Stromal cell of bone marrow (primary cell): Measurements from ENCODE around the gene PARP15.

Experiments used
- DNase-seq: peaks from one replicate; pipeline ENCODE4 v3.0.0-alpha.2; 2012; ENCODE audit warnings: low read depth

The PARP15 gene

GRCh38 chr3:122572940-122573412 lies 4.5 kb upstream of the PARP15 start:
- peak; percentile 64 for DNase-seq

DNA sequence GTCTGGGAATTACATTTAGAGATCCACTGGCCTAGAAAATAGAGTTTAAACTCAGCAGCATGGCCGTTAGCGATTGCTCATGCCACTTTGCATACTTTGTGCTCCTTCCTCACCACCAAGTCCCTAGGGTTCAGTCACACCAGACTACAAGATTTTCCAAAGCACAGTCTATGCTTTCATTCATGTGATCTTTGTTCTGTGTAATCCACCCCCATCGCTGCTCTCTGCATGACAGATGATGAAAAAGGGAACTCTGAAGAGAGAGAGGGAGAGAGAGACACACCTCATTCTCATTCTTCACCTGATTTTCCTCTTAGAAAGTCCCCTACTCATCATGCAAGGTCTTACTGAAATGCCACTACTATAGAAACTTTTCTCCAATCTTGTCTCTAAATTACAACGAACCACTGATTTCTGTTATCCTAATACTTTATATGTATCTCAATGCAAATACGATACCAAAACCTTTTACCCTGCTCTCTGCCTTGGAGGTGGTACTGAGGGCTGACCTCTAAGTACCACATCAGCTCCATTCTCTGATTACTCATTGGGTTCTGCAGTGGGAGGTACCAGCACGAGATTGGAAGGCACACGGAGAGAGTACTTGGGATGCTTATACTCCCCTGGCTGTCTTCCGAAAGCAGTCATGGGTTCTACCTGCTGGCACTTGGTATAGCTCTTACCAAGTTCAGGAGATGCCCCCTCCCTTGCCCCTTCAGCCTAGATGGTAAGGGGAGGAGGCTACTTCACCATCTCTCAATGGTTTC lies 1.1 kb upstream of the PARP15 start:
- peak; percentile 63 for DNase-seq

GRCh38 chr3:122578069-122578740 lies 755 bp downstream of the PARP15 start:
- DNase-seq: no peak

DNA sequence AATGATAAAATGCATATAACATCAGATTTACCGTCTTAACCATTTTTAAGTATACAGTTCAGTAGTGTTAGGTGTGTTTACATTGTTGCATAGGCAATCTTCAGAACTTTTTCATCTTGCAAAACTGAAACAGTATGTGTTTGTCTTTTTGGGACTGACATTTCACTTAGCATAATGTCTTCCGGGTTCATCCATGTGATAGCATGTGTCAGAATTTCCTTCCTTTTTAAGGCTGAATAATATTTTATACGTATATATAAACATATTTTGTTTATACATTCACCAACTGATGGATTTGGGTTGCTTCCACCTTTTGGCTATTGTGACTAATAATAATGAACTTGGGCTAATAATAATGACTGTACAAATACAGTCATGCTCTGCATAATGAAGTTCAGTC lies 3.0 kb downstream of the PARP15 start:
- DNase-seq: no peak

DNA sequence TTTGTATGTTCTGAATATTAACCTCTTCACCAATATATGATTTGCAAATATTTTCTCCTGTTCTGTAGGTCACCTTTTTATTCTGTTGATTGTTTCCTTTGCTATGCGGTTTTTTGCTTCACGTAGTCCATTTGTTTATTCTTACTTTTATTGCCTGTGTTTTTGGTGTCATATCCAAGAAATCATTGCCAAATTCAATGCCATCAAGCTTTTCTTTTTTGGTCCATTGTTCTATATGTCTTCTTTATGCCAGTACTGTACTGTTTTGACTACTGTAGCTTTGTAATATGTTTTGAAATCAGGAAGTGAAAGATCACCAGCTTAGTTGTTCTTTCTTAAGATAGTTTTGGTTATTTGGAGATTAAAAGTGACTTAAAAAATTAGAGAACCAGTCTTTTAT lies 4.2 kb downstream of the PARP15 start:
- DNase-seq: no peak

DNA sequence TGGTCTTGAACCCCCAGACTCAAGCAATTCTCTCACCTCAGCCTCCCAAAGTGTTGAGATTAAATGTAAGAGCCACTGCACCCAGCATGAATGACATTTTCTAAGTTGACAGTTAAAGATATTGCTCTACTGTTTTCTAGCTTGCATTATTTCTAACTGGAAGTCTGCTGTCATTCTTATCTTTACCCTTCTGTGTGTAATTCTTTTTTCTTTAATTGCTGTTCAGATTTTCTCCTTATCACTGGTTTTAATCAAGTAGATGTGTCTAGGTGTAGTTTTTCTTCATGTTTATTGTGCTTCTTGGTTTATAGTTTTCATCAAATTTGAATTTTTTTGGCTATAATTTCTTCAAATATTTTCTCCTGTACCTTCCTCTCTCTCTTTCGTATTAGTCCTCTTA lies 4.9 kb downstream of the PARP15 start:
- DNase-seq: no peak

GRCh38 chr3:122586098-122586497 lies 8.6 kb downstream of the PARP15 start:
- no peak for DNase-seq

GRCh38 chr3:122586773-122587485 lies 9.5 kb downstream of the PARP15 start:
- DNase-seq: no peak

GRCh38 chr3:122587572-122587971 lies 10.1 kb downstream of the PARP15 start:
- no peak for DNase-seq

GRCh38 chr3:122589297-122589696 lies 11.8 kb downstream of the PARP15 start:
- DNase-seq: no peak

- DNase-seq: no peak
These were observed 13.2 kb downstream of the PARP15 start for GRCh38 chr3:122590610-122591009.

GRCh38 chr3:122594025-122594424 lies 16.6 kb downstream of the PARP15 start:
- DNase-seq: no peak

- DNase-seq: no peak
These were observed 20.7 kb downstream of the PARP15 start for GRCh38 chr3:122598151-122598550.

DNA sequence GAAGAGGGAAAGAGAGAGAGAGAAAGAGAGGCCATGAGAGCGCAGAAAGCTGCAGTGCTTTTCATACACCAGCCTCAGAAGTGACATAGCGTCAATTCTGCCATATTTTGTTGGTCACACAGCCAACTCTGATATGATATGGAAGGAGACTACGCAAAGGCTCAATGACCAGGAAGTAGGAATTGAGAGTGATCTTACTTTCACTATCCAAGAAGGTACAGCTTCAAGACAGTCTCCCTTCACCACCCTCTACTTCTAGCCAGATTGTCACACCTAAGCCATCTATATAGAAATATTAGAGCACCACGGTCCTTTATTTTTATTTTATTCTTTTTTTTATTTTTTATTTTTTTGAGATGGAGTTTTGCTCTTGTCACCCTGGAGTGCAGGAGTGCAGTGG lies 21.1 kb downstream of the PARP15 start:
- DNase-seq: no peak

GRCh38 chr3:122602011-122602710 lies 24.7 kb downstream of the PARP15 start:
- DNase-seq: no peak

GRCh38 chr3:122603056-122603455 lies 25.6 kb downstream of the PARP15 start:
- DNase-seq: no peak

- DNase-seq: no peak
These were observed 28.9 kb downstream of the PARP15 start for GRCh38 chr3:122606330-122606729.

DNA sequence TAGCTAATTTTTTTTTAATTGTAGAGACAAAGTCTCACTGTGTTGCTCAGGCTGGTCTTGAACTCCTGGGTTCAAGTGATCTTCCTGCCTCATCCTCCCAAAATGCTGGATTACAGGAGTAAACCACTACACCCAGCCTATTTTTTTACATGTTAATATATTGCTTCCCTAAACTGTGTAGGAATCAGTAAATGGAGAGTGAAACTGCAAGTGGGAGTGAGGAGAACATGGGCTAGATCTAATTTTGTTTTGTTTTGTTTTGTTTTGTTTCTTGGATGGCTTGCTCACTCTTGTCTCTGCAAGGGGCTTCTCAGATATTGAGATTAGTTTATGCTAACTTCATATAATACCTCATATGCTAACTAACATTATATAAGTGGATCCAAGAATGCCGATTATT lies 31.5 kb downstream of the PARP15 start:
- DNase-seq: no peak

DNA sequence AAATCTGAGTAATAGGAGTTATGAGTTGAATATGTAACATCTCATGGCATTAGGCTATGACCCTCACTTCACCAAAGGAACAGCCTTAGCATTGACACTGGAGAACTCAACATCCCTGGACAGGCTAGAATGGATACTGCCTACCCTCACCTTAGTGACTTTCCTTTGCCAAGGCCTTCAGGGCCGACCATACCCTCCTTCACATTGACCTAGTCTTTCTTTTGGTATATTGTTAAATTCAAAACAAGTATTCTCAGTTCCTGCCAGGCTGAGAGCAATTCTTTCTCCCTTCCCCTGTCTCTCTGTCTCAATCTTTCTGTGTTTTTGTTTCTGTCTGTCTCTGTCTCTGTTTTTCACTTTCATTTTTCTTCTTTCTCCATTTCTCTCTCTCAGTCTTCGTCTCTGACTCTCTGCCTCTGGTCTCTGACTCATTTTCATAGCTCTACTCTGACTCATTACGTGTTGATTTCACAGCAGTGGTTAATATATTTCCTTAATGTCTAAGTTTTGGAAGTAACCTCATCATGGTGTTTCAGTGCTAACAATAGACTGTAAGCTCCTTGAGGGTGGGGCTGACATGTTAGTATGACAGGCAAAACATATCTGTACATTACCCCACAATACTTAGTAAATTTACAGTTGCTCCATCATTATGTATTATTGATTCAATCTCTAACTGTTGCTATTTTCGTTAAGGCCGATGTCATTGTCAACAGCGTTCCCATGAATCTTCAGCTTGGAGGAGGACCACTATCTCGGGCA lies 32.5 kb downstream of the PARP15 start:
- peak; percentile 80 for DNase-seq

DNA sequence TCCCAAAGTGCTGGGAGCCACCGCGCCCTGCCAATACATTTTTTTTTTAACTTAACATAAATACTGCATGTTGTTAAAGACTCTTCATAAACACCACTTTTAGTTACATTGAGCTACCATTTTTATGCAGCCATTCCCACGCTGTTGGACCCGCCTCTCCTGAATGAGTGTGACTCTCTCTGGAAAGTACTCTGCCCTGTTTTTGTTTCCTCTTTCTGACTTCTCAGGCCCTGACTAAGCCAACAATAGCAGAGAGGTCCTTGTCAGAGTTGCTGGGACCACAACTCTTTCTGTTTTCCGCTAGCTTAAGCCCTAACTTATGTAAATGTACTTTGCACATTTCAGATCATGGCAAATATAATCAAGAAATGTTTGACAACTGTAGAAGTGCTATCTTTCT lies 35.2 kb downstream of the PARP15 start:
- no peak for DNase-seq

DNA sequence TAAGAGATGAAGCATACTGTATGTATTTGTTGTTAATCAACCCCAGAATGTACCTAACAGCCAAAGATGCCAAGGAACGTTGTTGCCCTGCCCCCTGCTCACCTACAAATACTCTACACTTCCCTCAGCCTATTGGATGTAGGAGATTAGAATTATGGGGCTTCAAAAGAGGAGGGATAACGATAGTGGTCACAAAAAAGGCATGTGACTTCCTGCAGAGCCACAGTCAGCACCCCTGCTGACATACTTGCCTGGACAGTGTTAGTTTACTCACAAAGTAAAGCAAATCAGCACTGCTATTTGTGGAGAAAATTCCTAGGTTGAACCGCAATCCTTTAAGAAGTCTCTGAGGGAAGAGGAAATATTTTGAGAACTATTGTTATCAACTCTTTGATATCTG lies 37.9 kb downstream of the PARP15 start:
- no peak for DNase-seq

DNA sequence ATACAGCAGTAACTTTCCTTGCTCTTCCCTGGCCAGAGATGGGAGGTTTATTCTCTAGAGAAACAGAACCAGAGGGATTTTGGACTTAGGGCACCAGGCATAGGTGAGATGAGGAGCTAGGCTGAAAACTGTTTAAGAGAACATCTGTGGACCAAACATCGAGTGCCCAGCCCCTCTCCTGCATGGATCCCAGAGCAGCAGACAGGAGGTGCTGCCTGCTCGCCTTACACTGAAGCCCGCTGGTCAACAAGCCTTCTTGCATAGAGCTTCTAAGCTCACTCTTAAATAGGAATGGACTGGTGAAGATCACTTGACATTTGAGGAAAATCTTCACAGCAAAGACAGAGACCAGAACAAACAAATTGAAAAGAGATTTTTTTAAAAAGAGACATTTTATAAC lies 41.2 kb downstream of the PARP15 start:
- DNase-seq: no peak
